Spleen (tissue), 11 donors: ENCODE measurements around the gene HMG20B. TPM values are rescaled to one million over a fixed set of nuclear protein-coding genes. Genes with fewer than 3 reads are reported as not detected.

Experiments used
- DNase-seq: peaks from one replicate; pipeline ENCODE4 v3.0.0-alpha.2; 2020
- H3K27ac ChIP-seq, 8 donors: fragments of 200-600 bp; sonication (generic) in 7 of 8; 1 replicate in 4 of 8; 2 replicates in 4 of 8; pipeline versions ENCODE4 v1.5.0 to v1.8.0; 2016 to 2021; ENCODE audit warnings: inconsistent platforms in 4 of 8, mild to moderate bottlenecking in 4 of 8, moderate library complexity in 1 of 8
- H3K27me3 ChIP-seq, 7 donors: fragments of 200-600 bp; sonication (generic) in 6 of 7; replicated peaks in 1 of 7; 1 replicate in 4 of 7; 2 replicates in 3 of 7; pipeline versions ENCODE4 v1.5.0 to v1.8.0; 2016 to 2021; ENCODE audit warnings: inconsistent platforms in 3 of 7, mild to moderate bottlenecking in 1 of 7
- H3K36me3 ChIP-seq, 6 donors: fragments of 200-600 bp; sonication (generic) in 5 of 6; 1 replicate in 4 of 6; 2 replicates in 2 of 6; pipeline versions ENCODE4 v1.5.0 to v1.8.0; 2016 to 2021; ENCODE audit warnings: inconsistent platforms in 2 of 6
- H3K4me1 ChIP-seq, 6 donors: fragments of 200-600 bp; sonication (generic) in 5 of 6; 1 replicate in 3 of 6; 2 replicates in 3 of 6; pipeline versions ENCODE4 v1.5.0 to v1.8.0; 2016 to 2021; ENCODE audit warnings: inconsistent platforms in 3 of 6
- H3K4me3 ChIP-seq, 8 donors: fragments of 200-600 bp; sonication (generic) in 7 of 8; 1 replicate in 4 of 8; 2 replicates in 4 of 8; pipeline versions ENCODE4 v1.5.0 to v1.8.0; 2016 to 2021; ENCODE audit warnings: inconsistent platforms in 4 of 8, mild to moderate bottlenecking in 4 of 8, moderate library complexity in 2 of 8
- H3K9me3 ChIP-seq, 8 donors: fragments of 200-600 bp; sonication (generic) in 7 of 8; 1 replicate in 4 of 8; 2 replicates in 4 of 8; pipeline versions ENCODE4 v1.5.0 to v1.8.0; 2016 to 2021; ENCODE audit warnings: inconsistent platforms in 4 of 8
- POLR2A ChIP-seq, 3 donors: fragments of 450-650 bp; IDR thresholded peaks; one replicate each; pipeline ENCODE4 v1.5.1; 2017; ENCODE audit warnings: antibody characterized with exemption in 3 of 3, mild to moderate bottlenecking in 1 of 3
- POLR2AphosphoS5 ChIP-seq, 3 donors: sonication (generic); formaldehyde crosslinking; IDR thresholded peaks; one replicate each; pipeline ENCODE4 v1.5.1; 2017; ENCODE audit warnings: antibody characterized with exemption in 3 of 3
- WGBS, 5 donors: extraction: QIAGEN DNeasy Blood & Tissue Kit in 3 of 5; methylation state at CpG; one replicate each; pipeline versions ENCODE4 v1.1.5 to v1.1.7; 2013 to 2018; 5-methylcytosine and 5-hydroxymethylcytosine counted together
- intact Hi-C: fragments of 100-400 bp; cut with DNase I; formaldehyde crosslinking; loops from one replicate; pipeline ENCODE4 v1.15.0; 2023; ENCODE audit warnings: low total_unique reads
- polyA plus RNA-seq, 3 donors: library from polyadenylated mRNA; stranded (reverse); fragments of 200-250 nt; gene quantifications; one replicate each; pipeline ENCODE4 v1.2.1, GENCODE V29; 2013
- total RNA-seq, 7 donors: library from RNA; depleted of rRNA in 3 of 7; stranded (reverse); fragments of >200 nt in 3 of 7; fragmentation: NEBNext Ultra II Directional in 4 of 7; extraction: Animal tissue kit (Norgen Biotek cat#: 25700) in 4 of 7; gene quantifications; one replicate each; pipeline versions ENCODE4 v1.1.0 to v1.2.1, GENCODE V29; 2016 to 2021
- TF ChIP-seq, protein P1 (sequence below), 11 experiments: fragments of 200-600 bp in 7 of 11; fragments of 450-650 bp in 4 of 11; sonication (generic) in 4 of 11; IDR thresholded peaks in 8 of 11; conservative IDR thresholded peaks in 3 of 11; 1 replicate in 7 of 11; 2 replicates in 4 of 11; pipeline versions ENCODE4 v1.4.0 to v1.8.0; 2016 to 2021; ENCODE audit warnings: antibody characterized with exemption in 11 of 11, inconsistent platforms in 4 of 11, mild to moderate bottlenecking in 1 of 11
- donor health status: healthy with polysubstance abuse.
- donor health status: DM: no; HTN: no; CAD: no; lungs with moderate emphysema.
- donor health status: DM: no; HTN: no; CAD: no.
- donor health status: Bipolar disorder and iron deficiency.
- donor health status: healthy.
- donor health status: DM: no; HTN: no; CAD: no.
- donor health status: DM: yes; HTN: yes; CAD: no.

Gene HMG20B
- total and polyA plus RNA-seq, 10 donors: 49.4 to 82.2 (median 65.8) TPM

DNA sequence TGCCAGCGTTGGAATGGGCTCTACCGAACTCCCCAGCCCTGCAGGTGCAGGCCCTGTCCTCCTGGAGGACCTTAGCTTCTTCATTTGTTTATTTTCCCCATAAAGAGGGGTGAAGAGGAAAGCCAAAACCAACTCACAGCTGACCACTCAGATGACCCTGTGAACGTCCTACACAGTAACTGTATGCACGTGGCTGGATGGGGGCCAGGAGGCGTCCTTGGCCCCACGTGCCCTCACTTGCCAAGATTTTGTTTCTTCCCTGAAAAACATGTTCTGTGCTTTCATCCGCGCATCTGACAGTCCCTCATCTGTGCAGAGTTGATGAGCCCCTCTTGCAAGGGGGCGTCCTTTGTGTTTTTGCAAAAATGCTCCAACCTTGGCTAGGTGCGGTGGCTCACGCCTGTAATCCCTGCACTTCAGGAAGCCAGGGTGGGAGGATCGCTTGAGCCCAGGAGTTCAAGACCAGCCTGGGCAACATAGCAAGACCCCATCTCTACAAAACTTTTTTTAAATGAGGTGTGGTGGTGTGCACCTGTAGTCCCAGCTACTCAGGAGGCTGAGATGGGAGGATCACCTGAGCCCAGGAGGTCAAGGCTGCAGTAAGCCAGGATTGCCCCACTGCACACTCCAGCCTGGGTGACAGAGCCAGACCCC lies 39.1 kb upstream of the HMG20B start:
- H3K27ac ChIP-seq: no peak overlapping the region
- 79 to 94% (median 83%) methylated on average over 10 to 12 of the region's 12 CpGs for WGBS, 5 donors
- no peak for TF ChIP-seq POLR2A (IDR thresholded peaks at IDR 0.05)
- no peak for TF ChIP-seq POLR2AphosphoS5 (IDR thresholded peaks at IDR 0.05)
- TF ChIP-seq, protein P1, sequence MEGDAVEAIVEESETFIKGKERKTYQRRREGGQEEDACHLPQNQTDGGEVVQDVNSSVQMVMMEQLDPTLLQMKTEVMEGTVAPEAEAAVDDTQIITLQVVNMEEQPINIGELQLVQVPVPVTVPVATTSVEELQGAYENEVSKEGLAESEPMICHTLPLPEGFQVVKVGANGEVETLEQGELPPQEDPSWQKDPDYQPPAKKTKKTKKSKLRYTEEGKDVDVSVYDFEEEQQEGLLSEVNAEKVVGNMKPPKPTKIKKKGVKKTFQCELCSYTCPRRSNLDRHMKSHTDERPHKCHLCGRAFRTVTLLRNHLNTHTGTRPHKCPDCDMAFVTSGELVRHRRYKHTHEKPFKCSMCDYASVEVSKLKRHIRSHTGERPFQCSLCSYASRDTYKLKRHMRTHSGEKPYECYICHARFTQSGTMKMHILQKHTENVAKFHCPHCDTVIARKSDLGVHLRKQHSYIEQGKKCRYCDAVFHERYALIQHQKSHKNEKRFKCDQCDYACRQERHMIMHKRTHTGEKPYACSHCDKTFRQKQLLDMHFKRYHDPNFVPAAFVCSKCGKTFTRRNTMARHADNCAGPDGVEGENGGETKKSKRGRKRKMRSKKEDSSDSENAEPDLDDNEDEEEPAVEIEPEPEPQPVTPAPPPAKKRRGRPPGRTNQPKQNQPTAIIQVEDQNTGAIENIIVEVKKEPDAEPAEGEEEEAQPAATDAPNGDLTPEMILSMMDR (IDR thresholded peaks at IDR 0.05 in 8 of 11, conservative IDR thresholded peaks at IDR 0.05 in 3 of 11): no peak
- H3K4me3 ChIP-seq: no peak overlapping the region
- peaks cover 0 to 25% (median 12%) of the 10 kb centered on the region in 6 donors for H3K4me1 ChIP-seq
- no peaks in the 10 kb centered on the region for H3K9me3 ChIP-seq
- H3K27me3 ChIP-seq: no peaks in the 10 kb centered on the region
- peaks cover 0 to 84% (median 67%) of the 10 kb centered on the region in 6 donors for H3K36me3 ChIP-seq
- no peak for DNase-seq
- intact Hi-C loops: no loop called here

DNA sequence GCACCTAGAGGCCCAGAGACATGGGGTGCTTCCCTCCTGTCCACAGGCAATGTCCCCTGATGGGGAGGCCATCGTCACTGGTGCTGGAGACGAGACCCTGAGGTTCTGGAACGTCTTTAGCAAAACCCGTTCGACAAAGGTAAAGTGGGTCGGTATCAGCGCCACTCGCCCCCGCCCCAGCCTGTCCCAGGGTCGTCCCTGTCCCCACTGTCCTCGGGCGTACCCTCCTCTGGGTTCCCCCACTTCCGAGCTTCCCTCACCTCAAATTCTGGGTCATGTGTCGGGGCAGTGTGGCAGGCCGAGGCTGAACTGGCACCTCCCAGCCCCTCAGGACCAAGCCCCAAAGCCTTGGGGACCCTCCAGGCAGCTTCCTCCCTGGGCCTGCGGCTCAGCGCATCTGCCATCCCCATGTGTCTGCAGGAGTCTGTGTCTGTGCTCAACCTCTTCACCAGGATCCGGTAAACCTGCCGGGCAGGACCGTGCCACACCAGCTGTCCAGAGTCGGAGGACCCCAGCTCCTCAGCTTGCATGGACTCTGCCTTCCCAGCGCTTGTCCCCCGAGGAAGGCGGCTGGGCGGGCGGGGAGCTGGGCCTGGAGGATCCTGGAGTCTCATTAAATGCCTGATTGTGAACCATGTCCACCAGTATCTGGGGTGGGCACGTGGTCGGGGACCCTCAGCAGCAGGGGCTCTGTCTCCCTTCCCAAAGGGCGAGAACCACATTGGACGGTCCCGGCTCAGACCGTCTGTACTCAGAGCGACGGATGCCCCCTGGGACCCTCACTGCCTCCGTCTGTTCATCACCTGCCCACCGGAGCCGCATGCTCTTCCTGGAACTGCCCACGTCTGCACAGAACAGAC lies 38.1 kb upstream of the HMG20B start:
- TF ChIP-seq, protein P1 (IDR thresholded peaks at IDR 0.05 in 8 of 11, conservative IDR thresholded peaks at IDR 0.05 in 3 of 11): no peak
- TF ChIP-seq POLR2AphosphoS5 (IDR thresholded peaks at IDR 0.05): peak in 1 of 3 donors; percentile 7
- intact Hi-C loops: no loop called here
- H3K36me3 ChIP-seq: peaks cover 0 to 93% (median 67%) of the 10 kb centered on the region in 6 donors
- no peaks in the 10 kb centered on the region for H3K27me3 ChIP-seq
- 92 to 97% (median 94%) methylated on average over 30 to 38 of the region's 38 CpGs for WGBS, 5 donors
- H3K4me1 ChIP-seq: peaks cover 0 to 25% (median 12%) of the 10 kb centered on the region in 6 donors
- H3K4me3 ChIP-seq: no peak overlapping the region
- H3K9me3 ChIP-seq: peaks cover 0 to 3% (median 0%) of the 10 kb centered on the region in 8 donors
- no peak overlapping the region for H3K27ac ChIP-seq
- no peak for DNase-seq

DNA sequence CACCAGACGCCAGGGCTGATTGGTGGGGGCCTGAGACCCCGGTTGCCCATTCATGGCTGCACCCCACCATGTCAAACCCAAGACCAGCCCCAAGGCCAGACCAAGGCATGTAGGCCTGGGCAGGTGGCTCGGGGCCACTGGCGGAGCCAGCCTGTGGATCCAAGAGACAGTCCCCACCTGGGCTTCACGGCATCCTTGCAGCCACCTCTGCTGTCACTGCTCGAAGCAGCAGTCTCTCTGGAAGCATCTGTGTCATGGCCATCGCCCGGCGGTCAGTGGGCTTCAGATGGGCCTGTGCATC lies 37.6 kb upstream of the HMG20B start:
- Histone ChIP-seq H3K4me3 (no peak overlapping the region), H3K27ac (no peak overlapping the region), H3K27me3 (no peaks in the 10 kb centered on the region), H3K4me1 (peaks cover 0 to 25% (median 12%) of the 10 kb centered on the region in 6 donors), H3K9me3 (peaks cover 0 to 5% (median 0%) of the 10 kb centered on the region in 8 donors), H3K36me3 (peaks cover 0 to 98% (median 67%) of the 10 kb centered on the region in 6 donors)
- intact Hi-C loops: no loop called here
- peak in 1 of 3 donors; percentile 10 for TF ChIP-seq POLR2AphosphoS5 (IDR thresholded peaks at IDR 0.05)
- TF ChIP-seq, protein P1 (IDR thresholded peaks at IDR 0.05 in 8 of 11, conservative IDR thresholded peaks at IDR 0.05 in 3 of 11): no peak
- no peak for DNase-seq
- WGBS, 5 donors: 87 to 98% (median 94%) methylated on average over 6 to 9 of the region's 9 CpGs

DNA sequence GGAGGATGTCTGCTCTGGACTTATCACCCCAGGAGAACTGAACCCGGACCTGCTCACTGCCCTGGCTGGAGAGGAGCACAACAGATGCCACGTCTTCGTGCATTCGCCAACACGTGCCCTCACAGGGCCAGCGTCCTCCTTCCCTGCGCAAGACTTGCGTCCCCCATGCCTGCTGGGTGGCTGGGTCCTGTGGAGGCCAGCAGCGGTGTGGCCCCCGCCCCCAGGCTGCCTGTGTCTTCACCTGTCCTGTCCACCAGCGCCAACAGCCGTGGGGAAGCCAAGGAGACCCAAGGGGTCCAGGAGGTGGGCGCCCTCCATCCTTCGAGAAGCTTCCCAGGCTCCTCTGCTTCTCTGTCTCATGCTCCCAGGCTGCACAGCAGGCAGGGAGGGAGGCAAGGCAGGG lies 37.2 kb upstream of the HMG20B start:
- H3K27ac ChIP-seq: no peak overlapping the region
- DNase-seq: no peak
- H3K4me1 ChIP-seq: peaks cover 0 to 25% (median 12%) of the 10 kb centered on the region in 6 donors
- peaks cover 0 to 5% (median 0%) of the 10 kb centered on the region in 8 donors for H3K9me3 ChIP-seq
- no peaks in the 10 kb centered on the region for H3K27me3 ChIP-seq
- WGBS, 5 donors: 95 to 100% (median 98%) methylated on average over 6 to 14 of the region's 14 CpGs
- peaks cover 0 to 94% (median 65%) of the 10 kb centered on the region in 6 donors for H3K36me3 ChIP-seq
- TF ChIP-seq POLR2A (IDR thresholded peaks at IDR 0.05) (no peak), POLR2AphosphoS5 (IDR thresholded peaks at IDR 0.05) (peak in 2 of 3 donors; percentile 18 to 60)
- TF ChIP-seq, protein P1 (IDR thresholded peaks at IDR 0.05 in 8 of 11, conservative IDR thresholded peaks at IDR 0.05 in 3 of 11): no peak
- intact Hi-C loops: no loop called here
- no peak overlapping the region for H3K4me3 ChIP-seq
